HT1080 (cell line): ENCODE results near the gene ATG4D. TPM values are rescaled to one million over a fixed set of nuclear protein-coding genes. Genes with fewer than 3 reads are reported as not detected.

ENCODE experiments used
- DNase-seq: peaks from one replicate; pipeline ENCODE4 v3.0.0-alpha.2; 2015; ENCODE audit warnings: low read depth
- small RNA-seq: library from RNA; depleted of rRNA; stranded (forward); fragments of <200 nt; gene quantifications from one replicate; pipeline ENCODE3, GENCODE V24; 2014
- total RNA-seq: library from RNA; depleted of rRNA; stranded (reverse); fragments of >200 nt; shearing (Covaris generic); gene quantifications from 2 replicates; pipeline ENCODE4 v1.2.3, GENCODE V29; 2014; rRNA removed

The ATG4D gene
- total RNA-seq, 1 experiment from 2014 or later, result 31.8 TPM

DNA sequence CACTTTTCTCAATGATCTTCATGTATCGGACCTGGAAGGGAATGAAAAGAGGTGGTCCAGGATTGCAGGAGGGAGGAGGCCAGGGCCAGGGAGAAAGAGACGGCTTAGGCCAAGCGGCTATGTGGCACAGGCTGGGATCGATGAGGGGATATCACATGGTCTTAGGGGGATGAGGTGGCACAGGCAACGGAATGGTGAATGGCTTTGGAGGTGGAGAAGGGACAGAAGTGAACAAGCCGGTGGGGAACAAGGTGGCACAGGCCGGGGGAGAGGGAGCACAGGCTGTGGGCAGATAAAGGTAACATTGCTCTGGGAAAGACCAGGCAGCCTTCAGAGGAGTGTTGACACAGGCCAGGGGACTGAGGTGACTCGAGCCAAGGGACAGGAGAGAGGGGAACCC lies 30.8 kb downstream of the ATG4D start:
- no peak for DNase-seq

- no peak for DNase-seq
These were observed 31.5 kb downstream of the ATG4D start for GRCh38 chr19:10575011-10575716.

DNA sequence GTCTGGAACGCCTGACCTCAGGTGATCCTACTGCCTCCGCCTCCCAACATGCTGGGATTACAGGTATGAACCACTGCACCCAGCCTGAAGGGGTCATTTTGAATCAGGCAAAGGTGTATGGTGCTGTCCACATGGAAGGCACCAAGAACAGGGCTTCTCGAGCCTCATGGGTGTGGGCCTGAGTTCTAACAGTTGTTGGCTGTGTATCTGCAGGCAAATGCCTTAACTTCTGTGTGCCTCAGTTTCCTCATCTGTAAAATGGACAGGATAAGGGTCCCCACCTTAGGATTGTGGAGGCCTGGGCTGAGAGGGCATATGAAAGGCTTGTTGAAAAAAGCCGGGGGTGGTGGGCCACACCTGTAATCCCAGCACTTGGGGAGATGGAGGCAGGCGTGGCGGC lies 34.2 kb downstream of the ATG4D start:
- no peak for DNase-seq

GRCh38 chr19:10580979-10581631 lies 37.4 kb downstream of the ATG4D start:
- DNase-seq, result peak; percentile 77

DNA sequence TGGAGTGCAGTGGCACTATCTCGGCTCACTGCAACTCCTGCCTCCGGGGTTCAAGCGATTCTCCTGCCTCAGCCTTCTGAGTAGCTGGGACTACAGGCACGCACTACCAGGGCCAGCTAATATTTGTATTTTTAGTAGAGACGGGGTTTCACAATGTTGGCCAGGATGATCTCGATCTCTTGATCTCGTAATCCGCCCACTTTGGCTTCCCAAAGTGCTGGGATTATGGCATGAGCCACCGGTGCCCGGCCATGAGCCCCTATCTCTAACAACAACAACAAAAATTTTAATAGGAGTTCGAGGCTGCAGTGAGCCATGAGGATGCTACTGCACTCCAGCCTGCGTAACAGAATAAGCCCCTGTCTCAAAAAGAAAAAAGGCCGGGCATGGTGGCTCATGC lies 38.4 kb downstream of the ATG4D start:
- DNase-seq, result no peak

- no peak for DNase-seq
These were observed 39.5 kb downstream of the ATG4D start for GRCh38 chr19:10583036-10583776.

- DNase-seq, result no peak
These were observed 42.7 kb downstream of the ATG4D start for GRCh38 chr19:10586396-10586795.

DNA sequence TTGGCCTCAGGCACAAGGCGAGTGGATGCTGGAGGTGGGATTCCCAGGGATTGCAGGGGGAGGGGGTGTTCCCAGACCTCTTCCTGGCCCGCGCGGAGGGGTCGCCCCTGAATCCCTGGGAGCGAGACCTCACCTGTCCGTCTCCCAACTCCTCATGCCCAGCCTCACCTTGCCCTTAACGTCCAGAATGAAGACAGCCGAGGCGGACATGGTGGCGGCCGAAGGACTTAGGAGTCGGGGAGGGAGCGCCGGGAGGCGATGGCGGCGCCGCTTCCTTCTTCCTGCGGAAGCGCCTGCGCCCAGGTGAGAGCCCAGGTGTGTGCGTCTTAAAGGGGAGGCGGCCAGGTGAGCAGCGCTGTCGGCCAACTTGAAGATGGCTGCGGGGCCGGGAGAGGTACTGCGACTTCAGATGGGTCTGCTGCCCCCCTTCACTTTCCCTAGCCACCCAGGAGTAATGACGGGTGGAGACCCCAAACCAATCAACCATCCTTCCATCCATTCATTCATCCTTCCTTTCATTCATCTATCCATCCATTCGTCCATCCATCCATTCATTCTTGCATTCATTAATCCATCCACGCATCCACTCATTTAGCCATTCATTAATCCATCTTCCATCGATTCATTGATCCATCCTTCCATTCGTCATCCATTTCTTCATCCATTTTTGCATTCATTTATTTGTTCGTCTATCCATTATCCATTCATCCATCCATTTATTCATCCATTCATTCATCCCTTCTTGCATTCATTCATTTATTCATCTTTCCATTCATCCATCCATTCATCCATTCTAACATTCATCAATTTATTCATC lies 43.5 kb downstream of the ATG4D start, which contains the start of gene AP1M2:
Gene AP1M2, minus strand, starts transcription at position 291 of the 817 bp plus-strand sequence. Its CDS starts 81 bp downstream, at position 210.
- no peak for DNase-seq

- no peak for DNase-seq
These were observed 44.1 kb downstream of the ATG4D start for GRCh38 chr19:10587839-10588150.

DNA sequence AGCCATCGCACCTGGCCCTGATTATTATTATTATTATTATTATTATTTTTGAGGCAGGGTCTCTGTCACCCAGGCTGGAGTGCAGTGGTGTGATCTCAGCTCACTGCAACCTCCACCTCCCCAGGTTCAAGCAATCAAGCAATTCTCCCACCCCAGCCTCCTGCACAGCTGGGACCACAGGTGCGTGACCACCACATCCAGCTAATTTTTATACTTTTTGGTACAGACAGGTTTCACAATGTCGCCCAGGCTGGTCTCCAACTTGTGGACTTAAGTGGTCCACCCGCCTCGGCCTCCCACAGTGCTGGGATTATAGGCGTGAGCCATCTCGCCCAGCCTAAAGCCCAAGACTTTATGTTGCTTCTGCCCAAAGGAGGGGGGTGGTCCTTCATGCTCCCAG lies 49.4 kb downstream of the ATG4D start:
- no peak for DNase-seq

DNA sequence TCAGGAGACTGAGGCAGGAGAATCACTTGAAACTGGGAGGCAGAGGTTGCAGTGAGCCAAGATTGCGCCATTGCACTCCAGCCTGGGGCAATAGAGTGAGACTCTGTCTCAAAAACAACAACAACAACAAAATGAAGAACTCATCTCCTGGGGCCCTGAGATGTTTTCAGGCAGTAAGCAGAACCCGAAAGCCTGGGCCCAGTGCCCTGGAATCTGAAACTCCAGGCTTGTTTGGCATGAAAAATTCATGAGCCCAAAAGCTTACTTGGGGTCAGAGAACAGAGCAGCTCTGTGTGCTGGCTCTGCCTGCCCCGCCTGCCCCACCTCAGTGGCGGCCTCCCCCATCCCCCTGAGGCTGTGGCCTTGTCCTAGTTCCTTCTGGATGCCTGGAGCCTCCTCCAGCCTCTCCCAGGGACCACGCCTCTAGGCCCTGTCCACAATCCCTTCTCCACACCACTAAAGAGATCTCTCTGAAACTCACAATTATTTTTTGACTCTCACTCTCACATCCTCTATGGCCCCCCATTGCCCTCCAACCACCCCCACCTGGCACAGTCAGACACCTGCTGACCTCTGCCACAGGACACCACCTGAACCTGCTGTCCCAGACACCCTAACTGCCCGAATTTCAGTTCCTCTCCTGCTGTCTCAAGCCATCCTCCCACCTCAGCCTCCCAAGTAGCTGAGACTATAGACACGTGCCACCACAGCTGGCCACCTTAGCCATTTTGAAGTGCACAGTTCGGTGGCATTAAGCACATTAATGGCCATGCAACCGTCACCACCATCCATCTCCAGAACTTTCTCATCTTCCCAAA lies 50.3 kb downstream of the ATG4D start:
- DNase-seq, result no peak

GRCh38 chr19:10600149-10600548 lies 56.4 kb downstream of the ATG4D start:
- no peak for DNase-seq

GRCh38 chr19:10601999-10602329 lies 58.3 kb downstream of the ATG4D start:
- DNase-seq, result no peak

- DNase-seq, result no peak
These were observed 58.8 kb downstream of the ATG4D start for GRCh38 chr19:10602330-10603083.

Small RNA genes lying within 50 kb of the gene (small RNA-seq; reads per million reads assigned to genes)
- not detected for gene MIR1238
- not detected for gene RNU7-140P

Other genes starting within 250 kb of the ATG4D start
- 0.43 and 1.7 TPM in 2 replicates for gene ZGLP1, start 234.1 kb upstream of the ATG4D start, total RNA-seq
- gene FDX2, start 227.9 kb upstream of the ATG4D start, total RNA-seq, result 31.5 and 42.4 TPM in 2 replicates
- 28.3 and 48.3 TPM in 2 replicates for gene RAVER1, start 210.4 kb upstream of the ATG4D start, total RNA-seq
- gene ICAM3, start 204.3 kb upstream of the ATG4D start, total RNA-seq, result 8.3 and 8.8 TPM in 2 replicates
- gene TYK2, start 163.3 kb upstream of the ATG4D start, total RNA-seq, result 64.3 and 80.5 TPM in 2 replicates
- 526 and 530 TPM in 2 replicates for gene CDC37, start 140.4 kb upstream of the ATG4D start, total RNA-seq
- gene PDE4A, start 123.4 kb upstream of the ATG4D start, total RNA-seq, result 3.9 and 9.2 TPM in 2 replicates
- gene KEAP1, start 40.5 kb upstream of the ATG4D start, total RNA-seq, result 72.1 and 76.0 TPM in 2 replicates
- 1.2 and 1.8 TPM in 2 replicates for gene S1PR5, start 26.5 kb upstream of the ATG4D start, total RNA-seq
- gene KRI1, start 22.1 kb downstream of the ATG4D start, total RNA-seq, result 33.9 and 56.1 TPM in 2 replicates
- 6.3 and 14.5 TPM in 2 replicates for gene CDKN2D, start 25.1 kb downstream of the ATG4D start, total RNA-seq
- 5.8 and 8.6 TPM in 2 replicates for gene AP1M2, start 43.4 kb downstream of the ATG4D start, total RNA-seq
- 1.6 and 1.8 TPM in 2 replicates for gene SLC44A2, start 81.6 kb downstream of the ATG4D start, total RNA-seq
- gene ILF3, start 110.4 kb downstream of the ATG4D start, total RNA-seq, result 169 and 184 TPM in 2 replicates
- 41.2 and 42.2 TPM in 2 replicates for gene QTRT1, start 157.5 kb downstream of the ATG4D start, total RNA-seq
- gene DNM2, start 174.2 kb downstream of the ATG4D start, total RNA-seq, result 54.9 and 68.0 TPM in 2 replicates